Activated naive CD8-positive, alpha-beta T cell treated with anti-CD3 and anti-CD28 coated beads, Interleukin-2, amount 10 ng/mL, durations not matched to agents 7 days and 5 days (primary cell): ENCODE results near the gene GRK3. TPM values are rescaled to one million over a fixed set of nuclear protein-coding genes. Genes with fewer than 3 reads are reported as not detected.

Source experiments
- ATAC-seq: fragments of 150-1000 bp; cut with Tn5 transposase; one replicate; pipeline ENCODE4 v1.10.0; 2021; ENCODE audit warnings: low read depth, moderate library complexity
- POLR2A ChIA-PET: fragments of 350-600 bp; sonication (Branson Sonifier 250); formaldehyde crosslinking; loops from one replicate; lab custom pipeline; 2021; ENCODE audit warnings: antibody characterized with exemption; lab: Charles Lee
- DNase-seq: peaks from one replicate; pipeline ENCODE4 v3.0.0; 2021
- H3K27ac Mint-ChIP-seq: one replicate; pipeline ENCODE4 v1.8.0; 2022; ENCODE audit warnings: mild to moderate bottlenecking, mixed read lengths
- H3K27me3 Mint-ChIP-seq: one replicate; pipeline ENCODE4 v1.8.0; 2022; ENCODE audit warnings: mild to moderate bottlenecking, moderate library complexity, mixed read lengths
- H3K36me3 Mint-ChIP-seq: one replicate; pipeline ENCODE4 v1.8.0; 2021; ENCODE audit warnings: mild to moderate bottlenecking, mixed read lengths
- H3K4me1 Mint-ChIP-seq: one replicate; pipeline ENCODE4 v1.8.0; 2021; ENCODE audit warnings: mixed read lengths
- H3K4me3 Mint-ChIP-seq: one replicate; pipeline ENCODE4 v1.8.0; 2022; ENCODE audit warnings: mild to moderate bottlenecking, moderate library complexity, mixed read lengths
- H3K9me3 Mint-ChIP-seq: one replicate; pipeline ENCODE4 v1.8.0; 2021; ENCODE audit warnings: mixed read lengths
- total RNA-seq, 2 experiments: library from RNA; stranded (reverse); gene quantifications; one replicate each; pipeline ENCODE4 v1.2.3, GENCODE V29; 2021

Gene GRK3
- total RNA-seq, 2 experiments from 2014 or later = 30.7 to 32.6 TPM

DNA sequence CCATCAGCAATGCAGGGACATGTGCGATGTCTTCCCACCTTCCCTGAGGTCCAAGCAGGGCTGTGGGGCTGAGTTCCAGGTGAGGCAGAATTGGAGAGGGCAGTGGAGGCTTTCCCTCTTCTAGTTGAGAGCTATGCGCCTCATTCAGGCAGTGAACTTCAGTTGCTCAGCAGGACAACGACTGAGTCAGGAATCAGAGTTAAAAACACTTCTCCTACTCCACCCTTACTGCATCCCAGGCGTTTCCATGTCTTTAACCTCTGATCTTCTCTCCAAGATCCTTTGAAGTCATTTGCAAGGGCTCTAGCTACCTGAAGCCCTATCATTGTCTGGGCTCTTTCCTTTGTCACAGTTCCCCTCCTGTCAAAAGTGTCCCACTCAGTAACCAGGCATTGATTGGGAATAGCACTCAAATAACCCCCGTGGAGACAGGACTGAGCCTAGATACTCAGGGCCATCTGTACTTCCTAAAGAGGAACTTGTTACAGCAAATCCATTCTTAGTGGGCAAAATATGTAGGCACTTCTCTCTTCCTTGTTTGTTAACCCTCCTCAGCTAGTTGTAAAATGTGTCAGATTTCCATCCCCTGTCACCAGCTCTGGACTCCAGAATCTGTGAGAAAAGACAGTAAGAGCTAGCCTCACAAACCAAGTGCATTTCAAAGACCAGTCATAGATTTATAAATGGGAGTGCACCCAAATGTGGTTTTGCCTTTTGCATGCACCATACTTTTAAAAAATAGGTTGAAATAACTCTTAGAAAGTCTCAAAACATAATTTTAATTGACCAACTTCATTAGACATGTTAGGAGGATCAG lies 105.0 kb downstream of the GRK3 start:
- DNase-seq (no peak), ATAC-seq (no peak)
- Mint-ChIP-seq H3K27ac (peak overlapping the region; percentile 44), H3K9me3 (no peaks in the 10 kb centered on the region), H3K36me3 (peaks cover 32% of the 10 kb centered on the region), H3K4me3 (no peak overlapping the region), H3K27me3 (no peaks in the 10 kb centered on the region), H3K4me1 (peaks cover 12% of the 10 kb centered on the region)
- POLR2A ChIA-PET = no interaction called here

DNA sequence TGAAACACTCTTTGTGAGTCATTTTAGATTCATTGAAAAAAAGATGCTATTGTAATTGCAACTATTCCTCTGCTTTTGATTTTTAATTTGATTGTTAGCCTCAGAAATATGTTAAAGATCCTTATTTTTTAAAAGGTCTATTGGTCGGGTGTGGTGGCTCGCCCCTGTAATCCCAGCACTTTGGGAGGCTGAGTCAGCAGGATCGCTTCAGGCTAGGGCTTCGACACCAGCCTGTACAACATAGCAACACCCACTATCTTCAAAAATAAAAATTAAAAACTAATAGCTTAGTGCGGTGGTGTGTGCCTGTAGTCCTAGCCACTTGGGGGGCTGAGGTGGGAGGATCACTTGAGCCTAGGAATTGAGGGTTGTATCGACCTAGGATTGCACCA lies 105.6 kb downstream of the GRK3 start:
- POLR2A ChIA-PET = no interaction called here
- peaks cover 13% of the 10 kb centered on the region for H3K4me1 Mint-ChIP-seq
- no peak for ATAC-seq
- no peak overlapping the region for H3K4me3 Mint-ChIP-seq
- H3K36me3 Mint-ChIP-seq = peaks cover 31% of the 10 kb centered on the region
- DNase-seq = no peak
- H3K9me3 Mint-ChIP-seq = no peaks in the 10 kb centered on the region
- H3K27ac Mint-ChIP-seq = no peak overlapping the region
- H3K27me3 Mint-ChIP-seq = no peaks in the 10 kb centered on the region

DNA sequence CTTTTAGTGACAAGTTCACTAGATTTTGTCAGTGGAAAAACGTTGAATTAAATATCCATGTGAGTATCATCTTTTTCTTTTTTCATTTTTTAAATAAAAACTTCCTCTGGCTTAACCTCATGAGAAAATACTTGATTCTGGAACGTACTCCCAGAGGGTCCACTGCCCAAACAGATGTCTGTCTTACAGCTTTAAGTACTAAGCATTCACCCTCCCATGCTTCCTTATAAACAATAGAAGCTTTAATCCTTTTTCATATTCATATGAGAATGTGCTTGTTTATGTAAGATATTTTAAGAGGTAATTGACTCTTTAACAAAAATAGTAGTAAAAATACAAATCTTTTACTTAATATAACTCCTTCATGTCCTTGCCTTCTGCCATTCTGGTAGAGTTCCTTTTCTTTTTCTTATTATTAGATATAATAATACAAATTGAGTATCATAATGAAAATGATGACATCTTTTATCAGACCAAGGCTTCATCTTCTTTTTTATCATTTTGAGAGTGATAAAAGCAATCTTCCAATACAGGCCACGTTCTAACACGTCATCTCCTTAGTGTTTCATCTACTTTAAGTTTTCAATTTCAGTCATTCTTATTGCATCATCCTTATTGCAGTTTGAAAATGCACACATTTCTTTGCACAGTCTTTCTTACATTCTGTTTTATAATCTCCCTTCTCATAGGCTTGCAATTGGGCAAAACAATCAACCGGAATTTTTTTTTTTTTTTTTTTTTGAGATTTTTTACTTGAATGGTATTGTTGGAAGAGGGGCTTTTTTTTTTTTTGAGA lies 108.0 kb downstream of the GRK3 start:
- peaks cover 31% of the 10 kb centered on the region for H3K36me3 Mint-ChIP-seq
- POLR2A ChIA-PET = no interaction called here
- ATAC-seq (no peak), DNase-seq (no peak)
- no peaks in the 10 kb centered on the region for H3K9me3 Mint-ChIP-seq
- no peaks in the 10 kb centered on the region for H3K27me3 Mint-ChIP-seq
- peaks cover 8% of the 10 kb centered on the region for H3K4me1 Mint-ChIP-seq
- no peak overlapping the region for H3K27ac Mint-ChIP-seq
- no peak overlapping the region for H3K4me3 Mint-ChIP-seq

DNA sequence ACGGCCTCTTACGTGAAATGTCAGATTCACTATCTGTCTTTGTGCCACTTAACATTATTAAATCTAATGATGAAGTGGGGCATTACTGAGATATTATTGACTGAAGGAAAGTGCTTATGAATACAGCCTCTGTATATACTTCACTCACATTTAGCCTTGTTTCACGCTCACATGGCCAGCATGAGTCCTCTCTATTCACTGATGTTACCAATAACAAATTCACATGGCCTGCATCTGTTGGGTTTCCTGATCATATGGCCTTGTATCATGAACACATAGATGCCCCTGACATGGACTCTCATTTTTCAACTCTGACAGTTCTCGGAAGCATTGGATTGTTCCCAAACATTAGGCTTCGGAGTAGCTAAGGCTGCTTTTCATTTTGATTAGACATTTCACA lies 109.2 kb downstream of the GRK3 start:
- no peak for DNase-seq
- Mint-ChIP-seq H3K36me3 (peaks cover 26% of the 10 kb centered on the region), H3K27me3 (no peaks in the 10 kb centered on the region), H3K4me1 (peaks cover 8% of the 10 kb centered on the region), H3K4me3 (no peak overlapping the region), H3K27ac (no peak overlapping the region), H3K9me3 (no peaks in the 10 kb centered on the region)
- POLR2A ChIA-PET = no interaction called here
- ATAC-seq = no peak

DNA sequence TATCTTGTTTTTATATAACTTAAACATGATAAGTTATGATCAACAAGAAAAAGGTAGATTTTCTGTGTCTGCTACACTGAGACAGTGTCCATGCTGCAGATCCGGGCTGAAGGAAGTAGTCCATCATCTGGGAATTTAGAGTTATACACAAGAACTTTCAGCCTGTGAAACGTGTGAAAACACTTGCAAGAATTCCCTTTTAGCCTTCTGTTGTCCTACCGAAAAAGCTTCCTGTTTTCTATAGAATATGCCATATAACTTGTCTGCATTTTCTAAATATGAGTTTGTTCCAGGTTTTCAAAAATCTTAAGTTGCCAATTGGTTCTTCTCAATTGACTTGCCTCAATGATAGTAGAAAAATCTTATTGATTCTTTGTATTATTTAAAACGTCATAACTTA lies 113.2 kb downstream of the GRK3 start:
- POLR2A ChIA-PET = no interaction called here
- H3K27ac Mint-ChIP-seq = no peak overlapping the region
- peaks cover 29% of the 10 kb centered on the region for H3K36me3 Mint-ChIP-seq
- peaks cover 5% of the 10 kb centered on the region for H3K4me1 Mint-ChIP-seq
- H3K9me3 Mint-ChIP-seq = no peaks in the 10 kb centered on the region
- ATAC-seq (no peak), DNase-seq (no peak)
- no peaks in the 10 kb centered on the region for H3K27me3 Mint-ChIP-seq
- no peak overlapping the region for H3K4me3 Mint-ChIP-seq

DNA sequence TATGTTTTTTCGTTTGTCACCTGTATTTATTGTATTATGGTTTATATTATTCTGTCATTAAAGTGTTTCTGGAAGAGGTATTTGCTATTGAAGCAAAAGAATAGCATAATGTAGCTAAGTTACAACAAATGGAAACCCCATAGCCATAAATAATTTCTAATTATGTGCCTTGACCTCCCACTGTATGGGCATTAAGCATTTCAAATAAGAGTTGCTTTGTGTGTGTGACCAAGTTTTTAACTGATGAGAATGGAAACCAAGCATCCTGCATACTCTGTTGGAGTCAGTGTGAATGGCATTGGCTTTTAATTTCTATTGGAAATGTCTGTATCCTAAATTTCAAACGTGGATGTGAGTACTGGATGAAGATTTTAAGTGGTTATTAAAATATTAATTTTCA lies 115.6 kb downstream of the GRK3 start:
- ATAC-seq (no peak), DNase-seq (no peak)
- no peaks in the 10 kb centered on the region for H3K9me3 Mint-ChIP-seq
- H3K4me3 Mint-ChIP-seq = no peak overlapping the region
- peaks cover 3% of the 10 kb centered on the region for H3K4me1 Mint-ChIP-seq
- POLR2A ChIA-PET = interaction anchor here (0.7 kb wide), 1 partner anchor 28 kb away, joined by 4 read pairs; no protein-coding TSS in a partner anchor
- H3K27me3 Mint-ChIP-seq = no peaks in the 10 kb centered on the region
- H3K27ac Mint-ChIP-seq = no peak overlapping the region
- H3K36me3 Mint-ChIP-seq = peaks cover 39% of the 10 kb centered on the region

DNA sequence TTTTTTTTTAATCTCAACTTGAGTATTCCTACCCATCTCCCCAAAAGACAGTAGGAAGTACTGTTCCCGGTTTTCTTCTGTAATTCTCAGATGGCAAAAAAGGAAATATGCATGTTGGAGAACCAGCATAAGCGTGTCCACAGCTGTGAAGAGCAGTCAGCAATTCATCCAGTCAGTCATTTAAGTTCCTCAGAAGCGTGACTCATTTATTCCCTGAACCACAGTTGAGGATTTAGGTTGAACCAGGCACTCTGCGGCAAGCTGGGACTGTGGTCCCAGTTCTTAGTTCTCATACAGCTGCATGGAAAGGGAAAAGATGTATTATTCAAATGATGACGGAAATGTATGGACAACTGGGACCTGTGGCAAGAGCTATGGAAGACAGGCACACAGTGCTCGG lies 116.5 kb downstream of the GRK3 start:
- Mint-ChIP-seq H3K4me1 (no peaks in the 10 kb centered on the region), H3K27me3 (no peaks in the 10 kb centered on the region), H3K36me3 (peaks cover 36% of the 10 kb centered on the region), H3K4me3 (no peak overlapping the region), H3K27ac (no peak overlapping the region), H3K9me3 (no peaks in the 10 kb centered on the region)
- DNase-seq (no peak), ATAC-seq (no peak)
- POLR2A ChIA-PET = interaction anchor here (0.7 kb wide), 1 partner anchor 28 kb away, joined by 4 read pairs; no protein-coding TSS in a partner anchor

DNA sequence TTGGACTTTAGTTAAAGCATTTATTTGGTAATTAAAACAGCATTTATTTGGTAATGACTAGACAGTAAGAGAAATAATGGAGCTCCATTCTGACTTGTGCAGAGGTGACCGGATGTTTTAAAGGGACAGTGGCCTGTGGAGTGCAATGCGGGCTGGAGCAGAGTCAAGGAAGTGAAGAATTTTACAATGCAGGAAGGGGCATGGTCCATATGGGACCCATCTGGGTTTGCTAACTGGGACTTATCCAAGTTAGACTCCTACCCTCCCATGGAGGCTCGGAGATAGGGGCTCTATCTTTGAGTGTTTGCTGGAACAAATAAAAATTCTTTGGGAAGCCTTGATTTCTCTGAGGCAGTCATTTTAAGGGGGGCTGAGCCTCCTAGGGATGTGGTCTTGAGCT lies 117.6 kb downstream of the GRK3 start:
- H3K27ac Mint-ChIP-seq = no peak overlapping the region
- POLR2A ChIA-PET = no interaction called here
- peaks cover 39% of the 10 kb centered on the region for H3K36me3 Mint-ChIP-seq
- ATAC-seq (no peak), DNase-seq (no peak)
- no peak overlapping the region for H3K4me3 Mint-ChIP-seq
- H3K4me1 Mint-ChIP-seq = peaks cover 3% of the 10 kb centered on the region
- H3K27me3 Mint-ChIP-seq = no peaks in the 10 kb centered on the region
- no peaks in the 10 kb centered on the region for H3K9me3 Mint-ChIP-seq

DNA sequence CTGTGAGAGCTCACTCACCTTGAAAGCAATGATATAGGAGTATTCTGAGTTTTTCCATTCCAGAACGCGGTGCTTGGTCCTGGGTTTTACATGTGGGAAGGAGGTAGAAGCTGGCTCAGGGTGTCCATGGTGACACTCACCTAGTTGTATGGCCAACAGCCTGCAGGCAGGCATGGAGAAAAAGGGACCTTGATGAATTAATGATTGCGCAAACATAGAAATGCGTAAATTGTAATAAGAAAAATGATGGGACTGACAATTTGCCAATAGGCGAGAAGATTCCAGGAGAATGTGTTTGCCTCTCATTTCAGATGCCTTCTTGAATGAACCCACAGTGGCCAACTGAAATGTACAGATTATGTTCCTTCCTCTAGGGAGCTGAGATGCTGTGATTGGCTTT lies 124.2 kb downstream of the GRK3 start:
- POLR2A ChIA-PET = no interaction called here
- peaks cover 8% of the 10 kb centered on the region for H3K4me1 Mint-ChIP-seq
- H3K4me3 Mint-ChIP-seq = no peak overlapping the region
- H3K27ac Mint-ChIP-seq = no peak overlapping the region
- H3K36me3 Mint-ChIP-seq = peaks cover 16% of the 10 kb centered on the region
- ATAC-seq (no peak), DNase-seq (no peak)
- H3K27me3 Mint-ChIP-seq = no peaks in the 10 kb centered on the region
- no peaks in the 10 kb centered on the region for H3K9me3 Mint-ChIP-seq

DNA sequence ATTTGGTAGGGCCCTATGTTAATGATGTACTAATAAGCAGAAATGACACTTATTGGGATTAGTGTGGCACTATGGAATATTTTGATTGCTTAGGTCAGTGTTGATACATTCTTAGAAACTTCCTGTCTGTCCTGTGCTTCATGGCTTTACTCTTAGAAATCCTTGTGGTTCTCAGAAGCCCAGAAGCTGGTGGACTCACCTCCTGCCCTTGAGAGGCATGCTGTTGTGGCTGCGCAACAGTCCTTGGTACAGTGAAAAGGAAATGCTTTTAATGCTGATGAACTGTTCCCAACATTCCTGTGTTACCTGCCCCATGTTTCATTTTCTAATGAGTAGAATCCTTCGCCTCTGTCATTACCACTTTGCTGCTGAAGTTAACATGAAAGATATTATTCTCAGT lies 125.2 kb downstream of the GRK3 start:
- H3K9me3 Mint-ChIP-seq = no peaks in the 10 kb centered on the region
- H3K4me1 Mint-ChIP-seq = peaks cover 8% of the 10 kb centered on the region
- H3K36me3 Mint-ChIP-seq = peaks cover 11% of the 10 kb centered on the region
- ATAC-seq = no peak
- no peaks in the 10 kb centered on the region for H3K27me3 Mint-ChIP-seq
- peak overlapping the region; percentile 34 for H3K27ac Mint-ChIP-seq
- H3K4me3 Mint-ChIP-seq = no peak overlapping the region
- POLR2A ChIA-PET = no interaction called here
- no peak for DNase-seq

DNA sequence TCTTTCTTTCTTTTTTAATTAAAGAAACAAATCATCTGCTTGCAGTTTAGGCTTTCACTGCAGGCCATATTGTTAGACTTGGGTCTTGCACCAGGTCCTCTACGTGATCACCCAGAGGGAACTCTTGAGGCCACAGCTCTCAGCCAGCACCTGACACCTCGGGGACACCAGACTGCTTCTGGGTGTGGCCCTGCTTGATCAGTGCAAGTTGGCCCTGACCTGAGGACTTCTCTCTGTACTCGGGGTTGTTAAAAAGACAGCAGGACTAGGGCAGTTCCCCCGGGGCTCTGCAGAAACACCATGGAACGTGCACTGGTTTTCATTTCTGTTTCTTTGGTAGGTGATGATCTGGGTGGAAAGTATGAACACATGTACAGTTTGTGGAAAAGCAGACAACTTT lies 126.3 kb downstream of the GRK3 start:
- Mint-ChIP-seq H3K9me3 (no peaks in the 10 kb centered on the region), H3K27ac (no peak overlapping the region)

DNA sequence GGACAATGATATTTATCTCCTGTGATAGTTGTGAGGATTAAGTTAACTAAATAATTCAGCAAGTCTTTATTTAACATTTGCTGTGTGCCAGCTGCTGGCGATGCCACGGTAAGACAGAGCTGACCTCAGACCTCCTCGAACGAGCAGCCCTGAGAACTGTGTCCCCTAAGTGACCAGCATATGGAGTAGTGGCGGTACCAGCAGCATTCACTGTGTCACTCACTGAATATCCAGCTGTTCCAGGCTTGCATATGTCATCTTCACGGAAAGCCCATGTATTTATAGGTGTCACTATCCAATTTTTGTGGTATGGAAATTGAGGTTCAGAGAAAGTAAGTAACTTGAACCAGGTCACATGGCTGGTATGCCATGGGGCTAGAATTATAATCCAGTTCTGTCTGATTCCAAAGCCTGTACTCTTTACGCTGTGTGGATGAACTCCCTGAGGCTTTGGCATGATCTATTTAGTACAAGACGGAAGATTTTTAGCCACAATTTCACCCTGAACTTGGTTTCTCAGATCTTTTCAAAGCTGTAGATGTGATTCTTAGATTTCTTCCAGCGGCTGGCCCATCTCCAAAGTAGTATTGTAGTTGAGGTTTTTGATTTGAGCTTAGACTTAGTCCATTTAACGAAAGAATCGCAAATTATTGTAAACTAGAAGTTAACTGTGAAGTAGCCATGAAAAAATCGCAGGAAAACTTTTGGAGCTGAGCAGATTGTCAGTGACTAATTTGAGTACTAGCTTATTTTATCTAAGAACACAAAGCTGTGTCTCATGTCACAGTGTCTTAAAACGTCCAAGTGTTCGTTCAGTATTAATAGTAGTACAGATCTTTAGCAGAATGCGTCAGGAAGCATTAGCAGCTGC lies 128.2 kb downstream of the GRK3 start:
- no peak for ATAC-seq
- H3K4me3 Mint-ChIP-seq = no peak overlapping the region
- POLR2A ChIA-PET = no interaction called here

More for the DNA sequence above, 126.3 kb downstream of the GRK3 start:
- Mint-ChIP-seq H3K4me3 (no peak overlapping the region), H3K4me1 (peaks cover 8% of the 10 kb centered on the region), H3K36me3 (peaks cover 12% of the 10 kb centered on the region), H3K27me3 (no peaks in the 10 kb centered on the region)
- ATAC-seq (no peak), DNase-seq (no peak)
- POLR2A ChIA-PET = no interaction called here

DNA sequence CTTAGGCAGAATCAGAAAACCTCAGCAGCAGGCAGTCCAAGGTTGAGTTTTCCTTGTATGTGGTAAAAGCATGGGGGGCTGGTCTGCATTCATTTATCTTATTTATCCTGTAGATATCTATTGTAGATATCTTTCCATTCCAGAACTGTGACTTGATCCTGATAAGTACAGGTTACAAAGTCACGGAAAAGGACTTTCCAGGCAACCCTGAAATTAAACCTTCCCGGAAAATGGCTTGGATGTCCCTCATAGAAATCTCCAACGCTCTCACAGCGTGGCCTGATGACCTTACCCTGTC lies 128.7 kb downstream of the GRK3 start:
- H3K27ac Mint-ChIP-seq = no peak overlapping the region
- no peak for ATAC-seq
- POLR2A ChIA-PET = no interaction called here

More for the DNA sequence above, 128.2 kb downstream of the GRK3 start:
- H3K36me3 Mint-ChIP-seq = peaks cover 10% of the 10 kb centered on the region
- no peak overlapping the region for H3K27ac Mint-ChIP-seq
- H3K4me1 Mint-ChIP-seq = peaks cover 5% of the 10 kb centered on the region
- DNase-seq = no peak
- H3K27me3 Mint-ChIP-seq = no peaks in the 10 kb centered on the region
- no peaks in the 10 kb centered on the region for H3K9me3 Mint-ChIP-seq

More for the DNA sequence above, 128.7 kb downstream of the GRK3 start:
- Mint-ChIP-seq H3K9me3 (no peaks in the 10 kb centered on the region), H3K36me3 (peaks cover 12% of the 10 kb centered on the region), H3K27me3 (no peaks in the 10 kb centered on the region), H3K4me1 (peaks cover 6% of the 10 kb centered on the region), H3K4me3 (no peak overlapping the region)
- no peak for DNase-seq
